Activated T-helper 9 cell treated with anti-CD3 and anti-CD28 coated beads, Interleukin-2, amount 50 U/mL, for 16 hours (primary cell): ENCODE results near the gene TIAL1.
"Not testable (repeated sequence)": the region's sequence is repeated elsewhere in the genome, so short reads cannot be mapped to it uniquely, and the experiment has no call there.

Source experiments
- DNase-seq: peaks from one replicate; pipeline ENCODE4 v3.0.0-alpha.2; 2020; ENCODE audit warnings: low read depth

TIAL1 gene

GRCh38 chr10:119549247-119549999 lies 47.3 kb downstream of the TIAL1 start:
- no peak for DNase-seq

DNA sequence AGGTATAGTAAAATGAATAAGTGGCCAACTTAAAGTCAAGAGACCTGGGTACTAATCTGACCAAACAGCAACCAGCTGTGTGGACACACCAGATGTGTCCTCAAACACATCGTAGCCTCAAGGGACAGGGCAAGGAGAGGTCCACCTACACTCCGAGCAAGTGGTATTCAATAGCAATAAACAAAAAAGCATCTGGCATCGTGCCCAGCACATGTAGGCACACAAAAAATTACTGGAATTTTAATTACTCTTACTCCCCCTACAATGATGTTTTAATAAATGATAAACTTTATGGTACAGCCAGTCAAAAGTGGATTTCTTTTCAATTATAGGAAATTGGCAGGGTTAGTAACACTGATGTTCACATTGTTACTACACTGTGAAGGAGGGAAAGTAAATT lies 50.8 kb downstream of the TIAL1 start:
- DNase-seq: no peak

DNA sequence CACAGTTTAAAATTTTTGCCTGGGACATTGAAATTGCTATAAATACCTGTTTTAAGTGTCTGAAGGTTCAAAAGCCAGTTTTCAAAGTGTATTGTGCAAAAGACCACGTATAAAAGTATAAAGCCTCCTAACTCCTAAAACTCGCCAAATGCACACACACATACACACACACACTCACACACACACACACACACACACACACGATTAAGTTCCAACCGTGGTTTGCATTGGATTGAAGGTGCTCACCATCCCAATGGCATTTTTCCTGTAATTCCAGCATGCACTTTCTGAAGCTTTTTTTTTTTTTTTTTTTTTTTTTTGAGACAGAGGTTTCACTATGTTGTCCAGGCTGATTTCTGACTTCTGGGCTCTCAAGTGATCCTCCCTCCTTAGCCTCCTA lies 51.5 kb downstream of the TIAL1 start:
- DNase-seq: no peak

DNA sequence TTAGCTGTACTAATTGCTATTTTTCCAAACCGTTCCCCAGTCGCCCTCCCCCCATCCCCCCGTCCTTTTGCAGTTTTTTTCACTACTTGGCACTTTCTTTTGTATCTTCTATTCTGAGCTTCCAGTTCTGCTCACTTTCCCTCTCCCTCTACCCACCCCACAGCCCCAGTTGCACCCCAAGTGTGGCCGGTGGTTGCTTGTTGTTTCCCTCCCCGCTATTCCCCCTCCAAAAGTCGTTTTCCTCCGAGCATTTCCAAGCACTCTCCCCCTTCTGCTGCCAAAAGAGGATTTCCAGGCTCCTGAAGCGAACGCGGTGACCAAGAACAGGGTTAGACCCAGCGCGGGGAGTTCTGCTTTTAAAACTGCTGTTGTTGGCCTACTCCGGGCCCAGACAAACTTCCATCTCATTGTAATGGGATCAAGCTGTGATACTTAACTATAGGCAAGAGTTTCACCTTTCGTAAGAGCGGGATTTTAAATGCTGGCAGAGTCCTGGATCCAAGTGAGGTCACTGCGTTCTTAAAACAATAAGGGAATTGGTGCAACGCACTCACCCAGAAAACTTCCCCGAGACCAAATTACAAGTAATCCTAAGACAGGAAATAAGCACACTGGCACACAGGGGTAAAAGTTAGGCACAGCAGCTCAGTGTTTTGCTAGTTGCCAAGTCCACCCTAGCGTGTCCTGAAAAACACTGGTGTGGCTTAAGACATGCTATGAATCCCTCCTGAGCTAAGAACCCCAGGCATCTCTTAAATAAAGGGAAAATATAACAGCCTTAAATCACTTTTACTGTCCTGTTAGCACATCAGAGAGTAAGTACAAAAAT lies 52.7 kb downstream of the TIAL1 start:
- DNase-seq: no peak

GRCh38 chr10:119542988-119543813 lies 53.6 kb downstream of the TIAL1 start:
- DNase-seq: peak; percentile 47

DNA sequence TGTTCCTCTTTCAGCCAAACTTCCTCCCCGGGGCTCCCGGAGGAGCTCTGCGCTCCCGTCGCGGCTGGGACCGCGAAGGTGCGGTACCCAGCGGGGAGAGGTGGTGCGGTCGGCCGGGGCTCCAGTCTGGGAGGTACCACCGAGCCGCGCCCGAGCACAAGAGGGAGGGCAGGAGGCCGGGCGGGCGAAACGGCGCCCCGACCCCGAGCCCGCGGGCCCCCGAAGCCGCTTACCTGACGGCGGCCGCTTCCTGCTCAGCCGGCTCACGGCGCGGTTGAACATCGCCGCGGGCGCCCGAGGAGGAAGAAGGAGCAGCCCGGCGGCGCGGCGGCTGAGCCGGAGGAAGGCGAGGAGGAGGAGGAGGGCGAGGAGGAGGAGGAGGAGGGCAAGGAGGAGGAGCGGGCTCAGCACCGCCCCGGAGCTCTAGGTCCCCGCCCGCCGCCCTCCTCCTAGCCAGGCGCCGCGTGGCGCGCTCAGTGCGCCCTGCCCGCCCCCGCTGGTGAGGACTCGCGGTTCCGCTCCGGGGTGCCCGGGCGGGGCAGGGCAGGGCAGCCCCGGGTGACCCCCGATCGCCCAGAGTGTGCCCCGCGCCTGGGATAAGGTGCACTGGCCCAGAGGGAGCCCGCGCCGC lies 54.3 kb downstream of the TIAL1 start, which contains the start of gene RGS10:
Gene RGS10 (minus strand): TSS at position 363 of the 631 bp plus-strand sequence. CDS start 81 bp downstream, at position 282.
- peak; percentile 75 for DNase-seq

DNA sequence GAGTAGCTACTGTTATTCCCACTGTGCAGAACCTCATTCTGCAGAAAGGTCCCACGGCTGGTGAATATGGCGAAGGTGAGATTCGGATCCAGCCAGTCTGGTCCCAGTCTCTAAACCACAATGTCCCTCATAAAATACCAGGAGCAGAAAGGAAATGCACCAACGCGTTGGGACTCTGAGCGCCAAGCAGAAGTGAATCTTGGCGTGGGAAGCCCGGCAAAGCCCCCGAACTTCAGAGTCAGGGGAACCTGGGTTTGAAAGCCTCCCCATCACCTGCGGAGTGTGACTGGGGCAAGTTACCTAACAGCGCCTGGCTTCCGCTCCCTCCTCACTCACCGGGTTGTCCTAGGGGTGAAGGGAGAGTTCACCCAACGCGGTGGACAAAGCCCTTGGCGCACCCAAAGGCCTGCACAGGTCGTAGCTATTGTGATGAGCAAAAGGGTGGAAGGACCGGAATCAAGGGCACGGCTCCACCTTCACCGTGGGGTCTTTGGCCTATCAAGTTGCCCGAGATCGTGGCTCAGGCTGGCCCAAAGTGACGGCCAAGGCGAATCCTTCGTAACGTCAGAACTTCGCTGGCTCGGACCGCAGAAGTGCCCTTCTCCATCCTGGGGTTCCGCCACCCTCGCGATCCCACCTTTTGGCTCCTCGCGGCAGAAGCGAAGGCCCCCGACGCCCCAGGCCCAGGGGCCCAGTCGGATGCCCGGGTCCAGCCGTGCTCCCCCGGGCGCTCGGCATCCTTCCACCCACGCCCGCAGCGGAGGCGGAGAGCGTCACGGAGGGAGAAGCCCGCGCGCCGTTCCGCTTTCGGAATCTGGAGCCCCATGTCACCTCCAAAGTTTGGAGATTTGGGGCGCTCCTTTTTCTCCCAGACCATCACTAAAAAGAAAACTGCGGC lies 55.1 kb downstream of the TIAL1 start:
- peak; percentile 65 for DNase-seq

- DNase-seq: no peak
Measured at GRCh38 chr10:119541046-119541445, 55.7 kb downstream of the TIAL1 start.

GRCh38 chr10:119540038-119540437 lies 56.7 kb downstream of the TIAL1 start:
- no peak for DNase-seq

DNA sequence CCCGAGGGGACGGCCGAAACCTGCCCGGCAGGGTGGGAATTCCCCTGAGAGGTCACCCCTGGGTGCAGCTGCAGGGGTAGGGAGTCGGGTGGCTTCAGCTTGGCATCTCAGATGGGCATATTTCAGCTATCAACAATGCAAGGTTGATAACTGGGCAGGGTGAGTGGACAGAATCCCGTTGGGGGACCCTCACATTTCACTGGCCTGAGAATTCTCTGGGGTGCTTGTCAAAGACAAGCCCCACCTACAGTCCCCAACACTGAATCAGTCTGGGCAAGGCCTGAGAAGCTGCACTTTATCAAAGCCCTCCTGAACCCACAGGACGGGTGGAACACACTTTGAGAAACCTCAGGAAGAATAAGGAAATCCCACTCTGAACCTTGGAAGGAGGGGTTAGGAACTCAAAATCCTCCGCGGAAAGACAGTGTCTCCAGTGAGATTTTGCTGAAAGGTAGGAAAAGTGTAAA lies 57.4 kb downstream of the TIAL1 start:
- no peak for DNase-seq

DNA sequence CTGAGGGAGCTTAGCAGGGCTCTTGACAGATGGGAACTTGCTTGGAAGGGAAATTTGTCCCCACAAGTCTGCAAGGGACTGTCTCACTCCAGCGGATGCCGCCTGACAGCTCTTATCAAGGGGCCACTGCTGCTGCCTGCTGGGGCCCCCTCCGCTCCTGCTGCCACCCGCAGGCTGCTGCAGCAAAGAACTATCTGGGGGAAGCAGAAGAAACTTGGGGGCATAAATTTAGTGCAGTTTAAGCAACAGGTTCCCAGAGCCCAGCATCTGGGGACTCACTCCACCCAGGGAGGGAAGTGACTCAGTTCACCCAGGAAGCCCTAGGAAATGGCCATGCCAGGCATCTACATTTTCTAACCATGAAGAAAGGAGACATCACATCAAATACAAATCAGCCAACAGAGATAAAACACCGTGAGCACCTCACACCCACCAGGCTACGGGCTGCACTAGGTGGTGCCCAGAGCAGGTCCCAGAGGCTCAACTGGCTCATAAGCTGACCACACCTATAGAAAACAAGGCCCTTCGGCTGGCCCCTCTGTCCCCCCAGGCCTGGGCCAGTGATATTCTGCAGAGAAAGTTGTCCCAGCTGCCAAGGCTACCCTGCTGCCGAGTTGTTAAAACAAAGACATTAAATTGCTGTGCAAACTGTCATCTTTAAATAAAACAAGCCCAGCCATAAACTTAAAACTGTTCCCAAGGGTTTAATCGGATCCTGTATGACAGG lies 58.0 kb downstream of the TIAL1 start:
- DNase-seq: no peak

DNA sequence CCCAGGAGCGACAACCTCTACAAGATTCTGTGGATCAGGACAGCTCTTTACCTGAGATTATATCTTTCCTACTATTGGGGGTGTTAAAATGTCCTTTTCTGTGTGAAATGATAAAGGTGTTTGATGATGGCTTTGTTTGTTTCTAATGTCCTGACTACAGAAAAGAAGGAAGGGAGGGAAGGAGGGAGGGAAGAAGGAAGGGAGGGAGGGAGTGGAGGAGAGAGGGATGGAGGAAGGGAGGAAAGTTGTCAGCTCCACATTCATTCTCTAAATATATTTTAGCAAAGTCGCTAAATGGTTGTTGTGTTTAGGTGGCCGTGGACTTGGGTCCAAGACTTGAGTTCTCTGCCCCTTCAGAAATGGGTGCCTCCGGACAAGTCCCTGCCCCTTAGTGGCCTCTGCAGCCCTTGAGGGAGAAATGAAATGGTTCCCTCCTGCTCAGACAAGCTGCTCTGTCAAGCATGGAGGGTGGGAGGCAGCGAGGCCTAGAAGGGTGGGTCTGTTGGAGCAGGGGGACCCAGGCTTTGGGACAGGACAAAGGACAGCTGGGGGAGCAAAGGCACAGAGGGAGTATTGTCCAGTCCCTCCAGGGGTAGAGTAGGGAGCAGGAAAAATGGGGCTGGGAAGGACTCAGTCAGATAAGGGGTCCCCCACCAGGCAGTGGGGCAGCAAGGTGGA lies 58.7 kb downstream of the TIAL1 start:
- no peak for DNase-seq

DNA sequence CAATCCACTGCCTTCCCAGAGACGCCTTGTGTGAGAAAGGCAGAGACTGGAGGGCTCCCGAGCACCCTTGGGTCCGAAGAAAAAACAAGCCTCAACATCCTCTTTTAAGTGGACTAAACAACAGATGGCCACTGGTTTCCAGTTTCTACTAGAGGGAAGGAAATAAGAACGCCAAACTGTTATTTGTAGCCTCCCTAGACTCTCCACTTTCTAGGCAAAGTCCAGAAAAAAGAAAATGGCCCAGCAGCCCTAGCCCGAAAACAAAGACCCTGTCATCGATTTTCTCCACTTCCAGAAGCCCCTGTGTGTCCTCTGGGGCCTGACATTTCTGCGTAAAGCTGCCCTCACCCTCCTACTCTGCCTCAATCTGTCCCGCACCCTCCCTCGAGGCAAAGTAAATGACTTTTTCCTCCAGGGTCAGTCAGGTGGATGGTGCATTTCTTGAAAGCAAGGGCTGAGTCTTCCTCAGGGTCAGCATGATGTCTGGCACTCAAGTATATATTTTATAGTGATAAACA lies 60.2 kb downstream of the TIAL1 start:
- DNase-seq: no peak

- no peak for DNase-seq
Measured at GRCh38 chr10:119535837-119536507, 60.8 kb downstream of the TIAL1 start.

DNA sequence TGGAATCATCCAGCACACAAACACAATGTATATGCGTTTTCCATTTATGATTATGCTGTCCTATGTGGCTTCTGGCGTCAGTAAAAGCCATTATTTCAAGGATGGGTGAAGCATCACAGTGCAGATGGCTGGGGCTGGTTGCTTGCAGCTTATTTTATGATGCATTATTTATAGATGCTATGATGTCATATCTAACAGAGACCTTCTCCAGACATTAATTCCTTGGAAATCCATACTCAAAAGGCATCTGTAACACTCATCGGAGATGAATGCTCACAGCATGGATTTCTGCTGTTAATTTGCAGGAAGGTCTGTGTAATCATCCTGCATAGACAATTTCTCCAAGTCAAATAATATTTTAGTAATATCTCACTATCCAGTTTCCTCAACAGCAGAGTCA lies 61.5 kb downstream of the TIAL1 start:
- no peak for DNase-seq

DNA sequence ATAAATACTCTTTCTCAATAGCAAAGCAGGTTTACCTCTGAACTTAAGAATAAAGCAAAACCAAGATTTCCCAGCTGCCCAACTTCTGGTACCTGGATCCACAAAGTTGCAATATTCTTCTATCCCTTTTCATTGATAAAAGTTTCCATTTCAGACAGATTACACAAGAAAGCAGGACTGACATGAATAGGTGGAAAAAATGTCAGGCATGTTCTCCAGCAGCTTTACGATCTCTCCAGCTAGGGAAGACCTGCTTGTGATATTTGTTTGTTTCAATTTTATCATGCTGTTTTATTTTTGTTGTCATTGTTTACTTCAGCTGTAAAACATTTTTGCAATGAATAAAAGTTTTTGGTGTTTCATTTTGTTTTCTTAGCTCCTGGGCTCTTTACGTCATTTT lies 63.3 kb downstream of the TIAL1 start:
- DNase-seq: no peak

DNA sequence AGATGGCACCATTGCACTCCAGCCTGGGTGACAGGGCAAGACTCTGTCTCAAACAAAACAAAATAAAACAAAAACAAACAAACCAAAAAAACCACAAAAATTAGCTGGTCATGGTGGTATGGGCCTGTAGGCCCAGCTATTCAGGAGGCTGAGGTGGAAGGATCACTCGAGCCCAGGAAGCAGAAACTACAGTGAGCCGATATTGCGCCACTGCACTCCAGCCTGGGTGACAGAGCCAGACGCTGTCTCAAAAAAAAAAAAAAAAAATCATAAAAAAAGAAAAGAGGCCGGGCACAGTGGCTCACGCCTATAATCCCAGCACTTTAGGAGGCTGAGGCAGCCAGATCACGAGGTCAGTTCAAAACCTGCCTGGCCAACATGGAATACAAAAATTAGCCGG lies 64.0 kb downstream of the TIAL1 start:
- DNase-seq: not testable (repeated sequence)

DNA sequence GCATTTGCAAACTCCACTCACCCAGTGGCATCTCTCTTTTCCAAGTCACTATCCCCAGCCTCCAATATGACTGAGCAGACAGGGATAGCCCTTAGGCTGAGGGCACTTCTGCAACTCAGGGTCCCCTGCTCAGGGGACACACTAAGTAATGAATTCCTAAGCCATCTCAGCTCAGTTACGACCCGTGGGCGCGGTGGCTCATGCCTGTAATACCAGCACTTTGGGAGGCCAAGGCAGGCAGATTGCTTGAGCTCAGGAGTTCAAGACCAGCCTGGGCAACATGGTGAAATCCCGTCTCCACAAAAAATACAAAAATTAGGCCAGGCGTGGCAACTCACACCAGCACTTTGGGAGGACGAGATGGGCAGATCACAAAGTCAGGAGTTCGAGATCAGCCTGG lies 64.5 kb downstream of the TIAL1 start:
- not testable (repeated sequence) for DNase-seq

DNA sequence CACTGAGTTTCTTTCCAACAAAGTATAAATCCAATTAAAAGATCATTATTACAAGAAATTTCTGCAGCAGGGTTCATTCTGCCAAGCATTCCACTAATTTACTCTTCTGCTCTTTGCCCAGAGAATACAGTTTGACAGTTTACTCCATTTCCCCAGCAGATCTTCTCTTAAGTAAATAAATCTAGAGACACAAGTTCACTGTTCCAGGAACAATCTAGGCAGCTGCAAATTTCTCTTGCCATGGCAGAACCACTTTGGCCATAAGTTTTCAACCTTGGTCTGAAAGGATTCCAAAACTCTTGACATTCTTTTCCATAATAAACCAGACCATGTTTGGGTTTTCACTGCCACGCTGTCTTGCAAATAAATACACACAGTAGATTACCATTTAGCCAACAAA lies 65.7 kb downstream of the TIAL1 start:
- no peak for DNase-seq
